COR-L47 (cell line): ENCODE results near the gene COL24A1.
"Not testable (repeated sequence)": the region's sequence is repeated elsewhere in the genome, so short reads cannot be mapped to it uniquely, and the experiment has no call there.

Source experiments
- DNase-seq: peaks from one replicate; lab custom pipeline; 2025; lab: John Stamatoyannopoulos, UW

COL24A1 gene

DNA sequence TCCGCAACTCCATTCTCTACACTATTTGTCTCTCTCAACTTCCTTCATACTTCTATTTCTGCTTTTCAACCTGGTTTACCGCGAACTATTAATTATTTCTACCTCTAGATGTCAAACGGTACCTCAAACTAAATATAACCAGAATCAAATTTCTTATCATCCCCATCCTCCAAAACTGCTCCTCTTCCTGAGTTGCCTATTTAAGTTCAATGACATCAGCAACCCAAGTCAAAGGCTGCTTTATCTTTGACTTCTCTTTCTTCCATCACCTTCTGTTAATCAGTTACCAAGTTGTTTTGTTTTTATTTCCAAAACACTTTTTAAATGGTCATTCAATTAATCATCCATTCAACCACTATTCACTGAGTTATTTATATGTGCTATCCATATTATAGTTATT lies 171.9 kb downstream of the COL24A1 start:
- no peak for DNase-seq

- DNase-seq: no peak
Observed at GRCh38 chr1:85983316-85983715, 173.3 kb downstream of the COL24A1 start.

GRCh38 chr1:85976516-85977205 lies 179.9 kb downstream of the COL24A1 start:
- DNase-seq: peak; percentile 28

- peak; percentile 20 for DNase-seq
Observed at GRCh38 chr1:85975912-85976371, 180.6 kb downstream of the COL24A1 start.

- DNase-seq: no peak
Observed at GRCh38 chr1:85962457-85962856, 194.1 kb downstream of the COL24A1 start.

DNA sequence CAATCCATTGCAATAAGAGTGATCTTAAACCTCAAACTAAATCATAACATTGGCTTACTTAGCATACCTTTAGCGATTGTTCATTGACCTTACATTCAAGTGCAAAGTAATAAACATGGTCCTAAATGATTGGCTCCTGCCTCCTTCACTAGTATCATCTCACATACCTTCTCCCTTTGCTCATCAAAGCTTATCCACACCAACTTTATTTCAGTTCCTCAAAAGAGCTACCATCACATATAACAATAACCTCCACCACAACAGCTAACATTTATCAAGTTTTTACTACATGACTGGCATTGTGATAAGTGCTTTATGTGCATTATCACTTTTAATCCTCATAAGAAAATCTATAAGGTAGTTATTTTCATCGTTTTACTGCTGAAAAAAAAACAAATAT lies 198.8 kb downstream of the COL24A1 start:
- no peak for DNase-seq

DNA sequence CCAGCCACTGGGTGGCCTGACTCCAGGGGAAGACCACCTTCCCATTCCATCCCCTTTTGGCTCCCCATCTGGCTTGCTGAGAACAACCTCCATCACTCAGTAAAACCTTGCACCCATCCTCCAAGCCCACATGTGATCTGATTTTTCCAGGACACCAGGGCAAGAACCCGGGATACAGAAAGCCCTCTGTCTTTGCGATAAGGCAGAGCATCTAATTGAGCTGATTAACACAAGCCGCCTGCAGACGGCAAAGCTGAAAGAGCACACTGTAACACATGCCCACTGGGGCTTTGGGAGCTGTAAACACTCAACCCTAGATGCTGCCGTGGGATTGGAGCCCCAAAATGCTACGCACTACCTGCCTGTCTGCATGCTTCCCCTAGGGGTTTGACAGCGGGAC lies 201.4 kb downstream of the COL24A1 start:
- not testable (repeated sequence) for DNase-seq

- DNase-seq: peak; percentile 73
Observed at GRCh38 chr1:85952460-85952859, 204.1 kb downstream of the COL24A1 start.

DNA sequence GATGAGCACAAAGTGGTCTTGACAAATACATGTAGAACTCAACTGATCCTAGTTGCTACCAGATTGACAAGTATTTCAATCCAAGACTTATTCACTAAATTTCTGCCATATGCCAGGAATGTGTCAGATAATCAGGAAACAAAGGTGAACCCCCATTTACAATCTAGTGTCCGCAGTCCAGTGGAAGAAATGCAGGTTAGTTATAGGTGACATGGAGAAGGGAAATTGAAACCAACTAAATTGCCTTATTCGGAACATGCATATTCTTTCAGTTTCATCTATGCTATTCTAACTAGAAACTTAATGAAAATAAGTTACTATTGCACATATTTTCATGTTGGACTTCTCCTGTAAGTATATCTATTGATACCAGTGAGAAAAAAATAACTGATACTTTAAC lies 209.4 kb downstream of the COL24A1 start:
- no peak for DNase-seq

GRCh38 chr1:85943945-85944344 lies 212.6 kb downstream of the COL24A1 start:
- DNase-seq: no peak

- no peak for DNase-seq
Observed at GRCh38 chr1:85943526-85943925, 213.0 kb downstream of the COL24A1 start.

GRCh38 chr1:85940656-85941306 lies 215.8 kb downstream of the COL24A1 start:
- DNase-seq: no peak

DNA sequence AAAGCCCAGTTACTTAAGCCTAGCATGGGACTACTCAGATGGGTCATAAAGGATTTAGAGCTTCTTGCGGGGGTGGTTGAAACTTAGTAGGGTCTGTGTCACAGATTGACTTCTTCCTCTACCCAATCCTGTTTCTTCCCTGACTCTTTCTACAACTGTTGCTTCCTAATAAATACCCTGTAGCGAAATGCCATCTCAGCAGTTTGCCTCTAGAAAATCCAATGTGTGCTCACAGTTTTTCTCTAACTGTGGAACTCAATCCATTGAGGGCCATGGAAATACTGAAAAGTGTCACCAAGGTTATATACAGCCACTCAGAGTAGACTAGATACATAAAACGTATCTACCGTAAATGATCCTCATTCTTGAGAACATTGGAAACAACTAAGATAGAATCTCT lies 217.7 kb downstream of the COL24A1 start:
- no peak for DNase-seq

- DNase-seq: no peak
Observed at GRCh38 chr1:85936470-85936869, 220.1 kb downstream of the COL24A1 start.

DNA sequence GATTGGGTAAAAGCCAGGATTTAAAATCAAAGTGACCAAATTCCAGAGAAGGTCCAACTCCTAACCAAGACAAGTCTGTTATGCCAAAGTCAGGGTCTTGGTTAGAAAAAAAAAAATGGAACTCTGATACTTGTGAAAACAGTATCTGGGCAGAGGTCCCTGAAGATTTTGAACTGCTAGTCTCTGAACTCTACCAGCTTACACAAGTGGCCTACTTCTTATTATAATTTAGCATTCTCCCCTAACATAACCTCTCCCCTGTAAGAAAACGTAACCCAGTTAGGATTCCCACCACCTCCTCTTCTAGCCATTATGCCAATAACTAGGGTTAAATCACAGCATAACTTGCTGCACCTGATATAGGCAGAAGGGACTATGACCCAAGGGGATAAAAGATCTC lies 220.5 kb downstream of the COL24A1 start:
- DNase-seq: no peak

GRCh38 chr1:85935234-85935633 lies 221.3 kb downstream of the COL24A1 start:
- no peak for DNase-seq

DNA sequence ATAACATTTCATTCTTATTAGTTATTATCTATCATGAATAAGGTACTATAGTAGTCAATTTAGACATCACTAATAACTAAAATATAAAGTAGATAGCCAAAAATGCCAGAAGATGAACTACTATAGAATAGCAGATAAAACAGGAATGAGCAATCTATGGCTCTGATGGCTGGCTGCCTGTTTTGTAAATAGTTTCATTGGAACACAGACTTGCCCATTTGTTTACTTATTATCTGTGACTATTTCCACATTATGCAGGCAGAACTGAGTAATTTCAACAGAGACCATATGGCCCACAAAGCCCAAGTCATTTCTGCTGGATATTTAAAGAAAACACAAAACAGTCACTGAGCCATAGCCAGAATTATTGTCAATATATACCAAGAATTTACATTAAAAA lies 222.1 kb downstream of the COL24A1 start:
- no peak for DNase-seq

- DNase-seq: no peak
Observed at GRCh38 chr1:85933961-85934360, 222.6 kb downstream of the COL24A1 start.

- DNase-seq: no peak
Observed at GRCh38 chr1:85911742-85912141, 244.8 kb downstream of the COL24A1 start.

DNA sequence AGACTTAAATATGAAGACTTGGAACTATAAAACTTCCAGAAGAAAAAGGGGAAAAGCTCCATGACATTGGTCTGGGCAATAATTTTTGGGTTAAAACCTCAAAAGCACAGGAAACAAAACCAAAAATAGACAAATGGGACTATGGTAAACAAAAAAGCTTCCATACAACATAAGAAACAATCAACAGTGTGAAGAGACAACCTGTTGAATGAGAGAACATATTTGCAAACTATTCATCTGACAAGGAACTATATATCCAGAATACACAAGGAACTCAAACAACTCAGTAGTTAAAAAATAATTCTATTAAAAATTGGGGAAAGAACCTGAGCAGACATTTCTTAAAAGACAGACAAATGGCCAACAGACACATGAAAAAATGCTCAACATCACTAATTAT lies 255.7 kb downstream of the COL24A1 start:
- DNase-seq: no peak

- no peak for DNase-seq
Observed at GRCh38 chr1:85898861-85899260, 257.7 kb downstream of the COL24A1 start.

DNA sequence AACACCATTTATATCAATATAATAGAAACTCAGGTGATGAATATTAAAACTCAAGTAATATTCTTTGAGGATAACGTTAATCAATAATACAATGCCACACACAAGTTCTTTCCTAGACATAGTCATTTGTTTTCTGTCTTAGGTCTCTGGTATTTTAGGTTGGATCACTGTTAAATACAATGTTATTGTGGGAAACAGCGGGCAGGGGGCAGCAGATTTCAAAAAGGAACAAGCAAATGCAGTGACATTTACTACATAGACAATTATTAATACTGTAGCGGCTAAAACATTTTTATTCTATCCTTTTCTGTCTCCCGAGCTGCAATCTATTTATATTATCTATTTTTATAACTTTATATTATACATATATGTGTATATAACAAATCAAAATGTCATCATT lies 261.9 kb downstream of the COL24A1 start:
- DNase-seq: peak; percentile 52

- no peak for DNase-seq
Observed at GRCh38 chr1:85892366-85892765, 264.2 kb downstream of the COL24A1 start.

- no peak for DNase-seq
Observed at GRCh38 chr1:85889870-85890269, 266.7 kb downstream of the COL24A1 start.
